Stimulated activated CD8-positive, alpha-beta memory T cell treated with anti-CD3 and anti-CD28 coated beads, Interleukin-7, amount 100 ng/mL, for 24 hours (primary cell): ENCODE results near the gene RBP4.

Source experiments
- DNase-seq: peaks from one replicate; pipeline ENCODE4 v3.0.0-alpha.2; 2020; ENCODE audit warnings: low read depth

The RBP4 gene

GRCh38 chr10:93601146-93601773 is at the start of gene RBP4:
TSS of gene RBP4 (minus strand) at chr10:93601235. CDS start at chr10:93601028, 207 bp downstream.
- DNase-seq, result no peak

GRCh38 chr10:93639791-93640190 is 38.8 kb upstream of the RBP4 start:
- no peak for DNase-seq

GRCh38 chr10:93630625-93631557 is 29.9 kb upstream of the RBP4 start:
- DNase-seq, result no peak

- no peak for DNase-seq
Observed at GRCh38 chr10:93629647-93630305, 28.7 kb upstream of the RBP4 start.

GRCh38 chr10:93628858-93629257 is 27.8 kb upstream of the RBP4 start:
- no peak for DNase-seq

- DNase-seq, result no peak
Observed at GRCh38 chr10:93622942-93623341, 21.9 kb upstream of the RBP4 start.

- no peak for DNase-seq
Observed at GRCh38 chr10:93620925-93621324, 19.9 kb upstream of the RBP4 start.

- DNase-seq, result no peak
Observed at GRCh38 chr10:93615576-93616235, 14.7 kb upstream of the RBP4 start.

- no peak for DNase-seq
Observed at GRCh38 chr10:93614101-93614825, 13.2 kb upstream of the RBP4 start.

GRCh38 chr10:93613126-93613525 is 12.1 kb upstream of the RBP4 start:
- no peak for DNase-seq

- no peak for DNase-seq
Observed at GRCh38 chr10:93612311-93612710, 11.3 kb upstream of the RBP4 start, which contains the start of gene PDE6C. TSS of gene PDE6C (plus strand) at chr10:93612537. CDS start at chr10:93612726, 189 bp downstream.

- DNase-seq, result no peak
Observed at GRCh38 chr10:93608421-93608820, 7.4 kb upstream of the RBP4 start.

- DNase-seq, result no peak
Observed at GRCh38 chr10:93604146-93604545, 3.1 kb upstream of the RBP4 start.

GRCh38 chr10:93603023-93603422 is 2.0 kb upstream of the RBP4 start:
- no peak for DNase-seq

- DNase-seq, result no peak
Observed at GRCh38 chr10:93601774-93602162, 733 bp upstream of the RBP4 start.

GRCh38 chr10:93600446-93601145 is 439 bp downstream of the RBP4 start:
- no peak for DNase-seq

GRCh38 chr10:93599778-93600177 is 1.3 kb downstream of the RBP4 start:
- DNase-seq, result no peak

GRCh38 chr10:93599335-93599734 is 1.7 kb downstream of the RBP4 start:
- no peak for DNase-seq

- no peak for DNase-seq
Observed at GRCh38 chr10:93598157-93598556, 2.9 kb downstream of the RBP4 start.

- no peak for DNase-seq
Observed at GRCh38 chr10:93597075-93597599, 3.9 kb downstream of the RBP4 start.

- no peak for DNase-seq
Observed at GRCh38 chr10:93596539-93596938, 4.5 kb downstream of the RBP4 start.
